HG03060 (cell line): Measurements from ENCODE around the gene SLC25A25.

Experiments
- ATAC-seq: cut with Tn5 transposase; IDR thresholded peaks from one replicate; pipeline ENCODE4 v1.9.1; 2021; ENCODE audit warnings: low read depth, moderate number of reproducible peaks; ENCODE audit not compliant: unreplicated experiment

SLC25A25 gene

GRCh38 chr9:128141604-128142003, 73.6 kb downstream of the SLC25A25 start:
- no peak for ATAC-seq

GRCh38 chr9:128142061-128142460, 74.0 kb downstream of the SLC25A25 start:
- ATAC-seq, result no peak

GRCh38 chr9:128142596-128142995, 74.6 kb downstream of the SLC25A25 start:
- no peak for ATAC-seq

- no peak for ATAC-seq
Measured at GRCh38 chr9:128143525-128144238, 75.7 kb downstream of the SLC25A25 start.

GRCh38 chr9:128144239-128145181, 76.5 kb downstream of the SLC25A25 start:
- ATAC-seq, result no peak

- no peak for ATAC-seq
Measured at GRCh38 chr9:128145536-128145935, 77.5 kb downstream of the SLC25A25 start.

- no peak for ATAC-seq
Measured at GRCh38 chr9:128145951-128146351, 77.9 kb downstream of the SLC25A25 start.

GRCh38 chr9:128146591-128147120, 78.6 kb downstream of the SLC25A25 start:
- no peak for ATAC-seq

- ATAC-seq, result no peak
Measured at GRCh38 chr9:128148509-128149000, 80.5 kb downstream of the SLC25A25 start.

- no peak for ATAC-seq
Measured at GRCh38 chr9:128149001-128149701, 81.1 kb downstream of the SLC25A25 start, which contains the start of gene LCN2. TSS of gene LCN2 (plus strand) at chr9:128149453. CDS start at chr9:128149526, 73 bp downstream.

- no peak for ATAC-seq
Measured at GRCh38 chr9:128149951-128150593, 82.0 kb downstream of the SLC25A25 start.

GRCh38 chr9:128150594-128151308, 82.7 kb downstream of the SLC25A25 start:
- no peak for ATAC-seq

GRCh38 chr9:128151309-128152132, 83.5 kb downstream of the SLC25A25 start:
- ATAC-seq, result no peak

- no peak for ATAC-seq
Measured at GRCh38 chr9:128152133-128153059, 84.4 kb downstream of the SLC25A25 start.

GRCh38 chr9:128153060-128153946, 85.3 kb downstream of the SLC25A25 start:
- ATAC-seq, result no peak

- no peak for ATAC-seq
Measured at GRCh38 chr9:128153947-128154695, 86.1 kb downstream of the SLC25A25 start.
